Measurements from ENCODE around the gene YIPF7.

The YIPF7 gene

DNA sequence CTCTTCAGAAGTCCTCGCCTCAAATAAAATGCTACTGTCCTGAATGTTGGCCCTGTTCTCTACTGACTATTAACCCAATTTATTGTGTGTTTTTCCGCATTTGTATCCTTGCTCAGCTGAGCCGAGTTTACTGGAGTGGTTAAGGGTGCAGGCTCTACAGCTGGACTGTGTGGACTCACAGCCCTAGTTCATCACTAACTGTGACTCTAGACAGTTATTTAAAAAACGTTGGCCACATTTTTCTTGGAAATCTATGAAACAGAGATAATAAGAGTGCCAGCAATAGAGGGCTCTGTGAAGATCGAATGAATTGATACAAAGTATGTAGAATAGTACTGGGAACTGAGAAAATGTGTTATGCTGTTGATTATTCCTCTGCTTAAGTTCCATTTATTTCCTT, 23.9 kb upstream of the YIPF7 start:
- no peak for TF ChIP-seq CTCF (IDR thresholded peaks at IDR 0.05; ENCODE audit: low read depth, low read length)
- no peak overlapping the region for H3K4me3 ChIP-seq (replicated peaks in 1 of 2; ENCODE audit: low read depth in 2 of 2, low read length in 2 of 2)
- DNase-seq (ENCODE audit: low read depth in 2 of 2), result no peak

DNA sequence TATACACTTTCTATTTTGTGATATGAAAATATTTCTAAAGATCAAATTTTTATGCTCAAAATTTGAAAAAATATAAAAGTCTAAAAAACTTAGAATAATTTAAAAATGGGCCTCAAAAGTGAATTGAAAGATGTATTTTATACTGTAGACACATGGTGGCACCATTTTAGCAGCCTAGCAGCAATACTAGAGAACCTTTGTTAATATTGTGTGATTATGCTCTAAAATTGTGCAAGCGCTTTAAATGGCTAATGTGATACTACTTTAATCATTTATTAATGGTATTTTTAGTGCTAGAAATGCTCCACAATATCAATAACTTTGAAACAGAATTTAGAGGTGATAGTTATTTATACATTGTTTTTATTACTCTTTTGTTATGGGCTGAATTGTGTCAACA, 23.0 kb upstream of the YIPF7 start:
- TF ChIP-seq CTCF (IDR thresholded peaks at IDR 0.05; ENCODE audit: low read depth, low read length), result no peak
- no peak overlapping the region for H3K4me3 ChIP-seq (replicated peaks in 1 of 2; ENCODE audit: low read depth in 2 of 2, low read length in 2 of 2)
- DNase-seq (ENCODE audit: low read depth in 2 of 2), result no peak

- TF ChIP-seq CTCF (IDR thresholded peaks at IDR 0.05; ENCODE audit: low read depth, low read length), result no peak
- H3K4me3 ChIP-seq (replicated peaks in 1 of 2; ENCODE audit: low read depth in 2 of 2, low read length in 2 of 2), result no peak overlapping the region
- DNase-seq (ENCODE audit: low read depth in 2 of 2), result no peak
Measured at GRCh38 chr4:44671636-44672035, 20.2 kb upstream of the YIPF7 start.

GRCh38 chr4:44670506-44671199, 19.2 kb upstream of the YIPF7 start:
- DNase-seq (ENCODE audit: low read depth in 2 of 2), result no peak
- H3K4me3 ChIP-seq (replicated peaks in 1 of 2; ENCODE audit: low read depth in 2 of 2, low read length in 2 of 2), result no peak overlapping the region
- TF ChIP-seq CTCF (IDR thresholded peaks at IDR 0.05; ENCODE audit: low read depth, low read length), result no peak

DNA sequence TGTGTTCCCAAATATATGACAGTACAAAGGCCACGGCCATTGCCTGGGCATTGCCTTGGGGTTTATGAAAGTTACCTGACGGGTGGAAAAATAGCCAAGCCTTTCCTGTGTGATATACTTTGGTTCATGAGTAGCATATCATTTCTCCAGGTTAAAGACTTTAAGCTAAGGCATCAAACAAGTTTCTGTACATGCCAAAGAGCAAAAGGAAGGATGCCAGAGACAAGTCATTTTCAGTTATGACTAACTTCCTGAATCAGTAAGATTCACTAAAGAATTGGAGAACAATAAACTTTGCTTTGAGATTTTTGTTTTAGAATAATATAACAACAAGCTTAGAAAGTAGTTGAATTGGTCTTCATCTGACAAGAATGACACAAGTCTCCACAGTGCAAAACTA, 17.1 kb upstream of the YIPF7 start:
- peak in 1 of 2 donors; percentile 23 for DNase-seq (ENCODE audit: low read depth in 2 of 2)
- no peak for TF ChIP-seq CTCF (IDR thresholded peaks at IDR 0.05; ENCODE audit: low read depth, low read length)
- no peak overlapping the region for H3K4me3 ChIP-seq (replicated peaks in 1 of 2; ENCODE audit: low read depth in 2 of 2, low read length in 2 of 2)

- no peak overlapping the region for H3K4me3 ChIP-seq (replicated peaks in 1 of 2; ENCODE audit: low read depth in 2 of 2, low read length in 2 of 2)
- no peak for DNase-seq (ENCODE audit: low read depth in 2 of 2)
Measured at GRCh38 chr4:44663539-44664263, 12.3 kb upstream of the YIPF7 start.

More at GRCh38 chr4:44663539-44664263, 12.3 kb upstream of the YIPF7 start:
- no peak for TF ChIP-seq CTCF (IDR thresholded peaks at IDR 0.05; ENCODE audit: low read depth, low read length)

Data from cardiac fibroblast (primary cell).